GM12872 (cell line): Measurements from ENCODE around the gene EXOSC9.

Experiments
- TF ChIP-seq, protein P1 (sequence below): IDR thresholded peaks from 3 replicates; pipeline ENCODE4 v1.5.1; 2011; ENCODE audit warnings: low read depth, mild to moderate bottlenecking, low read length, moderate library complexity; ENCODE audit not compliant: insufficient read depth

EXOSC9 gene

DNA sequence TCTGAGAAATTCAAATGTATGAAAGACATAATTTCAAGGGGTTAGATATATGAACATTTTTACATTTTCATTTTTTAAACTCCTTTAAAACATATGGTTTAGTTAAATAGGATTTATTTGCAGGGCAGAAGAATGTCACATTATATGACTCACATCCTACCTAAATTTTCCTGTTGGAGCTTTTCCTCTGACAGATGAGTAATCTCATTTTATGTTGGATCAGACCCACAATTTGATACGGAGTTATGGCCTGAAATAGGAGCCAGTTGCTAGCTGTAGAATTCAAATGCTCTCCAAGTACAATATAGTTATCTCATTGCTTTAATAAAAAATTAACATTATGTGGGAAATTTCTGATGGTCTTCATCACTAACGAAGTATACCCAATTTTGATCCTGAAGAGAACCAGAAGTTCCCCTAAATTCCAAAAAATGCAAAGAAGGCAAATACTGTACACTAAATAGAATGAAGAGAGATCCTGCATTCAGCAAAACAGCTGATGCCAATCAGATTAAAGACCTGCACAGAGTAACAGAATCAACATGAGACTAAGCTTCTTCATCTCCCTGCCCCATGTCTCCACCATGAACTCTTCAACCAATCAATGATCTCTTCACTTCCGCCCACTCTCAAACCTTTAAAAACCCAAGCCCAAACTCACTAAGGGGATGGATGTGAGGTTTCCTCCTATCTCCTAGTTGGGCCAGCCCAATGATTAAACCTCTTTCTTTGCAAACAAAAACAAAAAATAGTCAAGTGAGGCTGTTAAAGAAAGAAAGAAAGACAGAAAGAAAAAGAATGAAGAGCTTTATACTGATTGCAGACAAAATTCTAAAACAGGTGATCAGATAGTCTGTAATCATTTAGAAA lies 10.9 kb upstream of the EXOSC9 start:
- TF ChIP-seq, protein P1, sequence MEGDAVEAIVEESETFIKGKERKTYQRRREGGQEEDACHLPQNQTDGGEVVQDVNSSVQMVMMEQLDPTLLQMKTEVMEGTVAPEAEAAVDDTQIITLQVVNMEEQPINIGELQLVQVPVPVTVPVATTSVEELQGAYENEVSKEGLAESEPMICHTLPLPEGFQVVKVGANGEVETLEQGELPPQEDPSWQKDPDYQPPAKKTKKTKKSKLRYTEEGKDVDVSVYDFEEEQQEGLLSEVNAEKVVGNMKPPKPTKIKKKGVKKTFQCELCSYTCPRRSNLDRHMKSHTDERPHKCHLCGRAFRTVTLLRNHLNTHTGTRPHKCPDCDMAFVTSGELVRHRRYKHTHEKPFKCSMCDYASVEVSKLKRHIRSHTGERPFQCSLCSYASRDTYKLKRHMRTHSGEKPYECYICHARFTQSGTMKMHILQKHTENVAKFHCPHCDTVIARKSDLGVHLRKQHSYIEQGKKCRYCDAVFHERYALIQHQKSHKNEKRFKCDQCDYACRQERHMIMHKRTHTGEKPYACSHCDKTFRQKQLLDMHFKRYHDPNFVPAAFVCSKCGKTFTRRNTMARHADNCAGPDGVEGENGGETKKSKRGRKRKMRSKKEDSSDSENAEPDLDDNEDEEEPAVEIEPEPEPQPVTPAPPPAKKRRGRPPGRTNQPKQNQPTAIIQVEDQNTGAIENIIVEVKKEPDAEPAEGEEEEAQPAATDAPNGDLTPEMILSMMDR, result no peak

DNA sequence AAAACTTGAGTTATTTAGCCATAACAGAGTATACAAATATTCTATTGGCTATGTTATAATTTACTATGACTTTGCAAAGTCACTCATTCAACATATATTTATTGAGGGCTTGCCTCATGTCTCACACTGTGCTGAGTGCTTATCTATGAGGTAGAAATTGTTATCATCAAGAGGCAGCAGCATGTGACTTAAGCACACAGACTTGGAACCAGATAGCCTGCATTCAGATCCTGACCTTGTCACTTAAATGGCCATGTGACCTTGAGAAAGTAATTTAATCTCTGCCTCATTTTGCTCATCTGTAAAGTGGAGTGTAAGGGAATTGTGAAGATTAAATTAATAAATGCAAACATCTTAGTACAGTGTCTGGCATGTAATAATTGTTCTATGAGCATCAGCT lies 10.1 kb upstream of the EXOSC9 start:
- TF ChIP-seq, protein P1, result no peak

DNA sequence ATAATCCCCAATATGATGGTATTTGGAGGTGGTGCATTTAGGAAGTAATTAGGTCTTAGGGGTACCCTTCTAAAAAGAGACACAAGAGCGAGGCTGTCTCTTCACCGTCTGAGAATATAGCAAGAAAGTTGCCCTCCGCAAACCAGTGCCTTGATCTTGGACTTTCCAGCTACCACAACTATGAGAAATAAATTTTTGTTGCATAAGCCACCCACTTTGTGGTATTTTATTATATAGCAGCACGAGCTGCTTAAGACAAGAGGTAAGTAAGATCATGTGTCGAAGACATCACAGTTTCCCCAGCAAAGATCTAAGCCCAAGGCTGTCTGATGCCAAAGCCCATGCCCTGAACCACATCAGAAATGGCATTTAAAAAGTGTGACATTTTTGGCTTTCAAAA lies 9.6 kb upstream of the EXOSC9 start:
- TF ChIP-seq, protein P1, result no peak

DNA sequence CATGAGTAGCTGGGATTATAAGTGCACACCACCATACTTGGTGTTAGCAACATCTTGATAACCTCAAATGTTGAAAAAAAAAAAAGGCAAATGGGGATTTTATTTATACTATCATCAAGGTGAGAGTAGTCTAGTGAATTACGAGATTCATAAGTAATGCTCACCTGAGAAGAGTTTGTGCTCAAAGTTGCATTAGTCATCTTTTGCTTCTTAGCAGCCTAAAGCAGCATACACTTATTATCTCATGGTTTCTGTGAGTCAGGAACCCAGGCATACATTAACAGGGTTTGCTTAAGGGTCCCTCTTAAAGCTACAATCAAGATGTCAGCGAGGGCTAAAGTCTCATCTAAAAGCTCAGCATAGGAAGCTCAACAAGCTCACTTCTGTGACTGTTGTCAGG lies 8.2 kb upstream of the EXOSC9 start:
- TF ChIP-seq, protein P1, result no peak

DNA sequence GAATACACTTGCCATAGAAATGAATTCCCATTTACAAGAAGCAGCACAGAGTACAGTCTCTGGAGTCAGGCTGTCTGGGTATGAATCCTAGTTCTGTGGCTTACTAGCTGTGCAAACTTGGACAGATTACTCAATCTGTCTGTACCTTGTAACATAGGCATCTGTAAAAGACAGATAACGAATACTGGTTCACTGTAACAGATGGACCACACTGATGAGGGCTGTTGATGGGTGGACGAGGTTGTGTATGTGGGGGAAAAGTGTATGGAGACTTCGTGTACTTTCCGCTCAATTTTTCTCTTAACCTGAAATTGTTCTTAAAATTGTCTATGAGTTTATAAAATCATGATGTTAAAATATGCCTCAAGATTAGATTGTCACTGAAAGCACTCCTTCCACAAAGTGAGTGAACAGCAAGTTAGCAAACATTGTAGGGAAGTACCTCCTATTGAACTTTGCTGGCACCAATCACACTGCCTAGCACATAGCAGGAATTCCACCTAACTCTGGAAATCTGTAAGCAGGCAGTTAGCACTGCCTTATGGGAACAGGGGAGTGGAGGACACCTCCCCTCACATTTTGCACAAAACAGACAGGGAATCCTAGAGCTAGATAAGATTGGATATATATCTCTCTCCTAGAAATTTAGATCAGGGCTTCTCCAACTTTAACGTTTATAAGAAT lies 6.5 kb upstream of the EXOSC9 start:
- TF ChIP-seq, protein P1, result no peak

DNA sequence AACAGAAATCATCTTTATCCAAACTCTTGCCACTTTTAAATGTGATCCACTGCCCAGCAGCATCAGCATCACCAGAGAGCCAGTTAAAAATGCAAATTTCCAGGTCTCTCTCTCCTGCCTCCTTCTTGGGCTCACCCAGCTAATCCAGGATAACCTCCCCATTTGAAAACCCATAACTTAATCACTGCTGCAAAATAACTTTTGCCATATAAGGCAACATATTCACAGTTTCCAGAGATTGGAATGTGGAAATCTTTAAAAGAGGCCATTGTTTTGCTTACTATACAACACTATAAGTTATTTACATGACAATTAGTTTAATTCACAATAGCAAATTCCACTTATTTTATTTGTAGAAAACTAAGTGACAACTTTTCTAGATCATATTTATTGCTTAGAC lies 4.8 kb upstream of the EXOSC9 start:
- TF ChIP-seq, protein P1, result no peak

DNA sequence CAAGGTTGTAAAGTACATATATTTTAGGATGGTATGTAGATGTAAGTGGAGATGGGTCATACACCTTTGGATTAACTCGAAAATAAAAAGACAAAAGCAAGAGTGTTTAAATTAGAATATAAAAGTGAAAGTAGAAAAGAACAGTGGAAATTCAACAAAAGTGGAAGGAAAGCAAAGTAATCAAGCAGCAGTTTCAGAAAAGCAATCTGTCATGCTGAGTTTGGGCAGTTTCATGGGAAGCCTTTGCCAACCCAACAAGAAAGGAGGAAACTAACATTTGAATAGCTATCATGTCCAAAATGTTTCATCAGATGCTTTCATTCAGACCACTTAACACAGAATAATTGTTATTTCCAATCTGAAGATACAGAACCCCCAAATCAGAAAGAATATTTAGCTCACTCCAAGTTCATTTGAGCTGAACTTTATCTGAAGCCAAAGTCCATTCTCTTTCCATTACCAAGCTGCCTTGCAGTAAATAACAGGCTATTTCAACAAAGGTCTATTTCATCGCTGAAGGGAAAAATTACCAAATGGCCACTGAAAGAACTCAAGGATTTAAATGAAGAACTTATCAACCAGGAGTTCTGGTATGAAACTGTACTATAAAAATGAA lies 1.8 kb upstream of the EXOSC9 start:
- TF ChIP-seq, protein P1, result no peak
